Small intestine (tissue), 7 donors: Measurements from ENCODE around the gene ZNF524. TPM values are rescaled to one million over a fixed set of nuclear protein-coding genes. Genes with fewer than 3 reads are reported as not detected.

Experiments used
- DNase-seq, 2 donors: peaks; one replicate each; pipeline versions ENCODE4 v3.0.0 to v3.0.0-alpha.2; 2013
- FAIRE-seq: peaks from 2 replicates; lab custom pipeline; 2012; peaks lifted over from hg19 to GRCh38; lab: Jason Lieb, UNC
- H3K27ac ChIP-seq, 3 donors: one replicate each; pipeline ENCODE4 v1.5.1; 2013; ENCODE audit warnings: low read length in 2 of 3, mild to moderate bottlenecking in 2 of 3, control low read depth in 1 of 3, inconsistent platforms in 1 of 3, low read depth in 1 of 3, moderate library complexity in 1 of 3
- H3K27me3 ChIP-seq, 3 donors: one replicate each; pipeline ENCODE4 v1.6.1; 2013; ENCODE audit warnings: low read length in 3 of 3, inconsistent platforms in 1 of 3; ENCODE audit not compliant: control insufficient read depth in 3 of 3, insufficient read depth in 3 of 3
- H3K36me3 ChIP-seq, 3 donors: one replicate each; pipeline ENCODE4 v1.6.1; 2013; ENCODE audit warnings: low read length in 3 of 3, inconsistent platforms in 1 of 3, low read depth in 1 of 3, mild to moderate bottlenecking in 1 of 3, moderate library complexity in 1 of 3; ENCODE audit not compliant: control insufficient read depth in 3 of 3, insufficient read depth in 2 of 3
- H3K4me1 ChIP-seq, 3 donors: one replicate each; pipeline ENCODE4 v1.6.1; 2013; ENCODE audit warnings: low read length in 2 of 3, inconsistent platforms in 1 of 3, low read depth in 1 of 3, mild to moderate bottlenecking in 1 of 3, moderate library complexity in 1 of 3; ENCODE audit not compliant: control insufficient read depth in 3 of 3, insufficient read depth in 2 of 3
- H3K4me3 ChIP-seq, 3 donors: one replicate each; pipeline ENCODE4 v1.5.1; 2013; ENCODE audit warnings: low read length in 3 of 3, control low read depth in 1 of 3, inconsistent platforms in 1 of 3, low read depth in 1 of 3, mild to moderate bottlenecking in 1 of 3, moderate library complexity in 1 of 3
- H3K9me3 ChIP-seq, 2 donors: one replicate each; pipeline ENCODE4 v1.6.1; 2013; ENCODE audit warnings: low read depth in 1 of 2, low read length in 1 of 2; ENCODE audit not compliant: control insufficient read depth in 2 of 2, insufficient read depth in 1 of 2
- WGBS, 3 donors: extraction: QIAGEN DNeasy Blood & Tissue Kit; methylation state at CpG; one replicate each; pipeline ENCODE4 v1.1.7; 2013; 5-methylcytosine and 5-hydroxymethylcytosine counted together
- polyA plus RNA-seq, 4 donors: library from polyadenylated mRNA; stranded (reverse) in 3 of 4; unstranded in 1 of 4; fragments of 200-250 nt in 3 of 4; fragments of 120-200 nt in 1 of 4; gene quantifications; one replicate each; pipeline versions ENCODE4 v1.2.1 to v1.2.3, GENCODE V29; 2013
- donor health status: healthy with polysubstance abuse.
- donor health status: control.
- donor health status: control.
- donor health status: Bipolar disorder and iron deficiency.
- donor health status: healthy.

The ZNF524 gene
- polyA plus RNA-seq, 4 donors: 23.2 to 63.5 (median 45.7) TPM

- no peaks in the 10 kb centered on the region for H3K27me3 ChIP-seq
- H3K4me3 ChIP-seq: peak overlapping the region in 2 of 3 donors; percentile 72 to 93
- no peaks in the 10 kb centered on the region for H3K9me3 ChIP-seq
- FAIRE-seq: no peak
- no peak for DNase-seq
- peaks cover 0 to 10% (median 0%) of the 10 kb centered on the region in 3 donors for H3K4me1 ChIP-seq
- H3K27ac ChIP-seq: peak overlapping the region in 1 of 3 donors; percentile 86
- 18 to 23% (median 21%) methylated on average over 12 of the region's 12 CpGs for WGBS, 3 donors
- peaks cover 0 to 49% (median 0%) of the 10 kb centered on the region in 3 donors for H3K36me3 ChIP-seq
Observed at GRCh38 chr19:55606471-55606787, 6.3 kb downstream of the ZNF524 start.

- Histone ChIP-seq H3K9me3 (no peaks in the 10 kb centered on the region), H3K36me3 (peaks cover 0 to 52% (median 0%) of the 10 kb centered on the region in 3 donors), H3K4me3 (peak overlapping the region in 1 of 3 donors; percentile 93), H3K27me3 (no peaks in the 10 kb centered on the region), H3K27ac (no peak overlapping the region), H3K4me1 (peaks cover 0 to 10% (median 0%) of the 10 kb centered on the region in 3 donors)
- FAIRE-seq (no peak), DNase-seq (no peak)
- WGBS, 3 donors: 72 to 77% (median 74%) methylated on average over 9 of the region's 9 CpGs
Observed at GRCh38 chr19:55606817-55607216, 6.7 kb downstream of the ZNF524 start.

- H3K4me3 ChIP-seq: no peak overlapping the region
- no peaks in the 10 kb centered on the region for H3K27me3 ChIP-seq
- peaks cover 0 to 44% (median 2%) of the 10 kb centered on the region in 3 donors for H3K36me3 ChIP-seq
- FAIRE-seq (no peak), DNase-seq (no peak)
- WGBS, 3 donors: 92 to 96% (median 95%) methylated on average over 5 of the region's 5 CpGs
- H3K9me3 ChIP-seq: no peaks in the 10 kb centered on the region
- H3K4me1 ChIP-seq: peaks cover 0 to 10% (median 0%) of the 10 kb centered on the region in 3 donors
- no peak overlapping the region for H3K27ac ChIP-seq
Observed at GRCh38 chr19:55609326-55609725, 9.2 kb downstream of the ZNF524 start.

- no peaks in the 10 kb centered on the region for H3K9me3 ChIP-seq
- H3K4me3 ChIP-seq: no peak overlapping the region
- FAIRE-seq (no peak), DNase-seq (no peak)
- H3K27me3 ChIP-seq: no peaks in the 10 kb centered on the region
- no peak overlapping the region for H3K27ac ChIP-seq
- peaks cover 0 to 6% (median 0%) of the 10 kb centered on the region in 3 donors for H3K4me1 ChIP-seq
- 77 to 82% (median 81%) methylated on average over 15 of the region's 15 CpGs for WGBS, 3 donors
- H3K36me3 ChIP-seq: peaks cover 2 to 56% (median 9%) of the 10 kb centered on the region in 3 donors
Observed at GRCh38 chr19:55611300-55611982, 11.4 kb downstream of the ZNF524 start.

GRCh38 chr19:55611983-55612645 is 12.0 kb downstream of the ZNF524 start:
- FAIRE-seq (no peak), DNase-seq (no peak)
- WGBS, 3 donors: 83 to 93% (median 84%) methylated on average over 3 of the region's 3 CpGs
- Histone ChIP-seq H3K4me1 (no peaks in the 10 kb centered on the region), H3K27me3 (no peaks in the 10 kb centered on the region), H3K27ac (no peak overlapping the region), H3K36me3 (peaks cover 3 to 58% (median 11%) of the 10 kb centered on the region in 3 donors), H3K9me3 (no peaks in the 10 kb centered on the region), H3K4me3 (no peak overlapping the region)

GRCh38 chr19:55613396-55613795 is 13.3 kb downstream of the ZNF524 start:
- DNase-seq (no peak), FAIRE-seq (no peak)
- Histone ChIP-seq H3K36me3 (peaks cover 3 to 59% (median 11%) of the 10 kb centered on the region in 3 donors), H3K4me3 (no peak overlapping the region), H3K4me1 (no peaks in the 10 kb centered on the region), H3K9me3 (no peaks in the 10 kb centered on the region), H3K27me3 (no peaks in the 10 kb centered on the region), H3K27ac (no peak overlapping the region)
- 94 to 97% (median 95%) methylated on average over 22 to 27 of the region's 27 CpGs for WGBS, 3 donors

GRCh38 chr19:55613930-55614710 is 14.0 kb downstream of the ZNF524 start:
- 95 to 96% (median 96%) methylated on average over 50 to 75 of the region's 75 CpGs for WGBS, 3 donors
- no peak for DNase-seq
- Histone ChIP-seq H3K27ac (no peak overlapping the region), H3K36me3 (peaks cover 3 to 56% (median 11%) of the 10 kb centered on the region in 3 donors), H3K4me1 (no peaks in the 10 kb centered on the region), H3K27me3 (no peaks in the 10 kb centered on the region), H3K9me3 (no peaks in the 10 kb centered on the region), H3K4me3 (no peak overlapping the region)
- no peak for FAIRE-seq
